Type B pancreatic cell (in vitro differentiated cells): Measurements from ENCODE around the gene SMCR8. TPM values are rescaled to one million over a fixed set of nuclear protein-coding genes. Genes with fewer than 3 reads are reported as not detected.

Experiments used
- DNase-seq: peaks from one replicate; pipeline ENCODE4 v3.0.0; 2021; ENCODE audit warnings: mixed read lengths; ENCODE audit not compliant: unreplicated experiment; ENCODE audit errors: extremely low spot score
- H3K27ac Mint-ChIP-seq: 2 replicates; pipeline ENCODE4 v1.8.0; 2021; ENCODE audit warnings: mild to moderate bottlenecking, mixed read lengths
- H3K27me3 Mint-ChIP-seq: 2 replicates; pipeline ENCODE4 v1.8.0; 2021; ENCODE audit warnings: mixed read lengths
- H3K36me3 Mint-ChIP-seq: 2 replicates; pipeline ENCODE4 v1.8.0; 2021; ENCODE audit warnings: mixed read lengths
- H3K4me1 Mint-ChIP-seq: one replicate; pipeline ENCODE4 v1.8.0; 2021; ENCODE audit warnings: mixed read lengths; ENCODE audit not compliant: unreplicated experiment
- H3K4me3 Mint-ChIP-seq: 2 replicates; pipeline ENCODE4 v1.8.0; 2021; ENCODE audit warnings: mild to moderate bottlenecking, mixed read lengths
- H3K9me3 Mint-ChIP-seq: 2 replicates; pipeline ENCODE4 v1.8.0; 2021; ENCODE audit warnings: mixed read lengths
- CTCF ChIP-seq: fragments of 200-600 bp; sonication (generic); conservative IDR thresholded peaks from 2 replicates; pipeline ENCODE4 v1.5.0; 2021; ENCODE audit warnings: antibody characterized with exemption, mild to moderate bottlenecking
- total RNA-seq: library from RNA; stranded (reverse); gene quantifications from 2 replicates; pipeline ENCODE4 v1.2.1, GENCODE V29; 2021; ENCODE audit warnings: low replicate concordance

Gene SMCR8
- total RNA-seq, 1 donor from 2014 or later, result 20.2 TPM

DNA sequence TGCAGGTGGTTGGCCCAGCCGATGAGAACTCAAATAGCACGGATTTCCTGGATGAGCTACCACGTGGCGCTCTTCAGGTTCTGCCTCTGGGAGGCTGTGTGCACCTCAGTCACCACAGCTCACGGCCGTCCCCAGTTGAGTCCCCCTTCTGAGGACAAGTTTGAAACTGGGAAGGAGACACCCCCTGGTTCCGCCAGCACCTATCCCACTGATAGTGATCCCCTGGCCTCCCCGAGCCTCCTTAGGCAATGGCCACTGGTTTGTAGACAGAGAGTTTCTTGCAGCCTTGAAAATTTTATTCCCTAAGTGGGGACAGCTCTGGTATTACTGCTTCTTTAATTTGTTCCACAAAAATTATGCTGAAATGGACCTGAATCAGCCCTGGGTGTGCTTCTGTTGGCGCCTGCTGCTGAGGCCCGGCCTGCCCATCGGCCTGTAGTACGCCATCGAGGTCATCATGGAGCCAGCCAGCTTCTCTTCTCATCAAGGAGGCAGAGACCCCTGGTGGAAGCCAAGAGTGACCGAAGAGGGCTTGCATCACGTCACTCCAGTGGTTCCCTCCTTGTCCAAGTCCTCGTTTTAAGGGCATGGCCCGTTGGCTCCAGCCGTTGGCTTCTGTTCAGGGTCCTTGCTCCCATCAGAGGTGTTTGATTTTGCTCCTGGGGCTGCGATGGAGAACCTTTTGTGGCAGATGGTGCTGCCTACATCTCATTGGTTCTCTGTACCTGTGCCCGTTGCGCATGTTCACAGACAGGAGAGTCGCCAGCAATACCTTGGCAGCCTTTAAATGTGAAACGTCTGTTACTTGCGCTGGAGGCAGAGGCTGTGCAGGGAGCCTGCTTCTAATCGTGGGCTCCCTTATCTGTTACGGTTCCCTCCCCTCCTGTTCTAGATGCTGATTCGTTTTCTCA, 9.3 kb downstream of the SMCR8 start:
- H3K9me3 Mint-ChIP-seq, result no peaks in the 10 kb centered on the region
- no peak overlapping the region for H3K4me3 Mint-ChIP-seq
- H3K27ac Mint-ChIP-seq, result no peak overlapping the region
- H3K27me3 Mint-ChIP-seq, result no peaks in the 10 kb centered on the region
- peaks cover 6% of the 10 kb centered on the region for H3K36me3 Mint-ChIP-seq
- DNase-seq, result no peak
- TF ChIP-seq CTCF, result no peak
- peaks cover 11% of the 10 kb centered on the region for H3K4me1 Mint-ChIP-seq

- no peak for TF ChIP-seq CTCF
- no peaks in the 10 kb centered on the region for H3K27me3 Mint-ChIP-seq
- H3K9me3 Mint-ChIP-seq, result no peaks in the 10 kb centered on the region
- no peaks in the 10 kb centered on the region for H3K4me1 Mint-ChIP-seq
- DNase-seq, result no peak
- H3K27ac Mint-ChIP-seq, result no peak overlapping the region
- H3K36me3 Mint-ChIP-seq, result peaks cover 6% of the 10 kb centered on the region
- no peak overlapping the region for H3K4me3 Mint-ChIP-seq
Measured at GRCh38 chr17:18326039-18326438, 10.9 kb downstream of the SMCR8 start.

- no peak overlapping the region for H3K27ac Mint-ChIP-seq
- no peak for DNase-seq
- H3K27me3 Mint-ChIP-seq, result no peaks in the 10 kb centered on the region
- no peak overlapping the region for H3K4me3 Mint-ChIP-seq
- H3K36me3 Mint-ChIP-seq, result peaks cover 6% of the 10 kb centered on the region
- no peaks in the 10 kb centered on the region for H3K9me3 Mint-ChIP-seq
- H3K4me1 Mint-ChIP-seq, result no peaks in the 10 kb centered on the region
- no peak for TF ChIP-seq CTCF
Measured at GRCh38 chr17:18326572-18326971, 11.5 kb downstream of the SMCR8 start.

GRCh38 chr17:18327093-18327492, 12.0 kb downstream of the SMCR8 start:
- Mint-ChIP-seq H3K4me1 (no peaks in the 10 kb centered on the region), H3K36me3 (peaks cover 10% of the 10 kb centered on the region), H3K4me3 (no peak overlapping the region), H3K9me3 (no peaks in the 10 kb centered on the region), H3K27ac (no peak overlapping the region), H3K27me3 (no peaks in the 10 kb centered on the region)
- TF ChIP-seq CTCF, result no peak
- DNase-seq, result no peak

- Mint-ChIP-seq H3K27me3 (no peaks in the 10 kb centered on the region), H3K4me3 (no peak overlapping the region), H3K36me3 (peaks cover 10% of the 10 kb centered on the region), H3K27ac (no peak overlapping the region), H3K4me1 (no peaks in the 10 kb centered on the region), H3K9me3 (no peaks in the 10 kb centered on the region)
- DNase-seq, result no peak
- no peak for TF ChIP-seq CTCF
Measured at GRCh38 chr17:18327556-18327955, 12.5 kb downstream of the SMCR8 start.
